ENCODE results near the gene GPR39. TPM values are rescaled to one million over a fixed set of nuclear protein-coding genes. Genes with fewer than 3 reads are reported as not detected.

GPR39 gene
- total and polyA plus RNA-seq, 8 donors = 0.87 to 16.0 (median 5.5) TPM; not detected in 1

- peaks cover 10 to 46% (median 38%) of the 10 kb centered on the region in 3 donors for H3K27me3 ChIP-seq
- no peak for TF ChIP-seq CTCF (IDR thresholded peaks at IDR 0.05)
- peaks cover 26 to 39% (median 36%) of the 10 kb centered on the region in 4 donors for H3K4me1 ChIP-seq
- H3K27ac ChIP-seq = no peak overlapping the region
- peak overlapping the region; percentile 50 to 74 (median 56) for H3K4me3 ChIP-seq
- 0 to 6% (median 2%) methylated on average over 23 to 44 of the region's 44 CpGs for WGBS, 5 donors
- intact Hi-C loops (cut with DNase I; ENCODE audit: low total_unique reads) = no loop called here
- peak in 1 of 2 donors; percentile 58 for DNase-seq
- H3K36me3 ChIP-seq = no peaks in the 10 kb centered on the region
- H3K9me3 ChIP-seq = no peaks in the 10 kb centered on the region
Measured at GRCh38 chr2:132670496-132671150, 254.0 kb downstream of the GPR39 start.

- peak overlapping the region; percentile 50 to 74 (median 56) for H3K4me3 ChIP-seq
- H3K27ac ChIP-seq = no peak overlapping the region
- no peak for TF ChIP-seq POLR2A (IDR thresholded peaks at IDR 0.05)
- no peak for TF ChIP-seq EP300 (IDR thresholded peaks at IDR 0.05)
- TF ChIP-seq CTCF (IDR thresholded peaks at IDR 0.05) = no peak
- peak in 1 of 3 donors; percentile 22 for TF ChIP-seq POLR2AphosphoS5 (IDR thresholded peaks at IDR 0.05)
- H3K27me3 ChIP-seq = peaks cover 10 to 46% (median 38%) of the 10 kb centered on the region in 3 donors
- DNase-seq = peak in 1 of 2 donors; percentile 32
- H3K4me1 ChIP-seq = peaks cover 26 to 39% (median 36%) of the 10 kb centered on the region in 4 donors
- intact Hi-C loops (cut with DNase I; ENCODE audit: low total_unique reads) = no loop called here
- H3K9me3 ChIP-seq = no peaks in the 10 kb centered on the region
- no peaks in the 10 kb centered on the region for H3K36me3 ChIP-seq
- WGBS, 5 donors = 10 to 20% (median 17%) methylated on average over 23 of the region's 23 CpGs
Measured at GRCh38 chr2:132671151-132671835, 254.7 kb downstream of the GPR39 start.

- no peak overlapping the region for H3K4me3 ChIP-seq
- H3K9me3 ChIP-seq = no peaks in the 10 kb centered on the region
- peaks cover 0 to 10% (median 0%) of the 10 kb centered on the region in 3 donors for H3K27me3 ChIP-seq
- H3K27ac ChIP-seq = no peak overlapping the region
- no peak for DNase-seq
- intact Hi-C loops (cut with DNase I; ENCODE audit: low total_unique reads) = no loop called here
- H3K4me1 ChIP-seq = no peaks in the 10 kb centered on the region
- 51 to 58% (median 57%) methylated on average over 2 of the region's 2 CpGs for WGBS, 5 donors
- no peak for TF ChIP-seq POLR2A (IDR thresholded peaks at IDR 0.05)
- TF ChIP-seq POLR2AphosphoS5 (IDR thresholded peaks at IDR 0.05) = no peak
- no peak for TF ChIP-seq EP300 (IDR thresholded peaks at IDR 0.05)
- TF ChIP-seq CTCF (IDR thresholded peaks at IDR 0.05) = no peak
- H3K36me3 ChIP-seq = no peaks in the 10 kb centered on the region
Measured at GRCh38 chr2:132676999-132677398, 260.4 kb downstream of the GPR39 start.

- Histone ChIP-seq H3K4me3 (no peak overlapping the region), H3K4me1 (no peaks in the 10 kb centered on the region), H3K36me3 (no peaks in the 10 kb centered on the region), H3K27ac (no peak overlapping the region), H3K9me3 (no peaks in the 10 kb centered on the region), H3K27me3 (peaks cover 0 to 10% (median 0%) of the 10 kb centered on the region in 3 donors)
- no peak for DNase-seq
- TF ChIP-seq CTCF (IDR thresholded peaks at IDR 0.05) = no peak
- TF ChIP-seq EP300 (IDR thresholded peaks at IDR 0.05) = no peak
- intact Hi-C loops (cut with DNase I; ENCODE audit: low total_unique reads) = no loop called here
- WGBS, 5 donors = 86 to 90% (median 90%) methylated on average over 5 of the region's 5 CpGs
Measured at GRCh38 chr2:132677661-132678060, 261.1 kb downstream of the GPR39 start.
